Measurements from ENCODE around the gene TMCC3.

The TMCC3 gene

GRCh38 chr12:94633401-94633800, 17.0 kb downstream of the TMCC3 start:
- DNase-seq (ENCODE audit: low spot score): no peak
- no peak overlapping the region for H3K27ac ChIP-seq
- no peak for TF ChIP-seq CTCF (conservative IDR thresholded peaks at IDR 0.05; ENCODE audit: low read depth)
- ChIA-PET POLR2A (ENCODE audit: low non-redundant PET) (no interaction called here), CTCF (interaction anchor here (0.7 kb wide), 1 partner anchor 1190 kb away, joined by 3 read pairs; no protein-coding TSS in a partner anchor)

- DNase-seq (ENCODE audit: low spot score): no peak
- POLR2A ChIA-PET (ENCODE audit: low non-redundant PET): no interaction called here
- TF ChIP-seq CTCF (conservative IDR thresholded peaks at IDR 0.05; ENCODE audit: low read depth): no peak
- no peak overlapping the region for H3K27ac ChIP-seq
- CTCF ChIA-PET: interaction anchor here (0.6 kb wide), 1 partner anchor 119 kb away, joined by 3 read pairs; no protein-coding TSS in a partner anchor
Observed at GRCh38 chr12:94631058-94631457, 19.3 kb downstream of the TMCC3 start.

- DNase-seq (ENCODE audit: low spot score): no peak
- POLR2A ChIA-PET (ENCODE audit: low non-redundant PET): no interaction called here
- H3K27ac ChIP-seq: no peak overlapping the region
- CTCF ChIA-PET: no interaction called here
- TF ChIP-seq CTCF (conservative IDR thresholded peaks at IDR 0.05; ENCODE audit: low read depth): no peak
Observed at GRCh38 chr12:94628819-94629472, 21.4 kb downstream of the TMCC3 start.

- no peak for DNase-seq (ENCODE audit: low spot score)
- no peak overlapping the region for H3K27ac ChIP-seq
- ChIA-PET CTCF (interaction anchor here (0.5 kb wide), 2 partner anchors 12 to 588 kb away, joined by 3 to 4 read pairs; no protein-coding TSS in a partner anchor), POLR2A (ENCODE audit: low non-redundant PET) (no interaction called here)
- no peak for TF ChIP-seq CTCF (conservative IDR thresholded peaks at IDR 0.05; ENCODE audit: low read depth)
Observed at GRCh38 chr12:94628369-94628768, 22.0 kb downstream of the TMCC3 start.

GRCh38 chr12:94625531-94625930, 24.8 kb downstream of the TMCC3 start:
- POLR2A ChIA-PET (ENCODE audit: low non-redundant PET): no interaction called here
- DNase-seq (ENCODE audit: low spot score): no peak

GRCh38 chr12:94623161-94623920, 27.0 kb downstream of the TMCC3 start:
- DNase-seq (ENCODE audit: low spot score): no peak

More at GRCh38 chr12:94625531-94625930, 24.8 kb downstream of the TMCC3 start:
- TF ChIP-seq CTCF (conservative IDR thresholded peaks at IDR 0.05; ENCODE audit: low read depth): no peak
- CTCF ChIA-PET: no interaction called here
- no peak overlapping the region for H3K27ac ChIP-seq

More at GRCh38 chr12:94623161-94623920, 27.0 kb downstream of the TMCC3 start:
- H3K27ac ChIP-seq: no peak overlapping the region
- no peak for TF ChIP-seq CTCF (conservative IDR thresholded peaks at IDR 0.05; ENCODE audit: low read depth)
- POLR2A ChIA-PET (ENCODE audit: low non-redundant PET): no interaction called here
- CTCF ChIA-PET: interaction anchor here (0.7 kb wide), 1 partner anchor 19 kb away, joined by 7 read pairs; no protein-coding TSS in a partner anchor
